Activated CD4-positive, alpha-beta T cell treated with anti-CD3 and anti-CD28 coated beads for 36 hours (primary cell): ENCODE measurements around the gene MYLK4. TPM values are rescaled to one million over a fixed set of nuclear protein-coding genes. Genes with fewer than 3 reads are reported as not detected.

ENCODE experiments used
- ATAC-seq: fragments of 200-7000 bp; cut with Tn5 transposase; one replicate; pipeline ENCODE4 v1.10.0; 2021; ENCODE audit warnings: mild to moderate bottlenecking, moderate library complexity
- CTCF ChIA-PET: fragments of 350-600 bp; sonication (Branson Sonifier 250); formaldehyde crosslinking; loops from one replicate; lab custom pipeline; 2021; ENCODE audit warnings: antibody characterized with exemption; lab: Charles Lee
- POLR2A ChIA-PET: fragments of 350-600 bp; sonication (Branson Sonifier 250); formaldehyde crosslinking; loops from one replicate; lab custom pipeline; 2021; ENCODE audit warnings: antibody characterized with exemption, inconsistent platforms; lab: Charles Lee
- DNase-seq: peaks from one replicate; pipeline ENCODE4 v3.0.0-alpha.2; 2020
- H3K27ac Mint-ChIP-seq: one replicate; pipeline ENCODE4 v1.8.0; 2021; ENCODE audit warnings: mixed read lengths
- H3K27me3 Mint-ChIP-seq: one replicate; pipeline ENCODE4 v1.8.0; 2021; ENCODE audit warnings: mixed read lengths
- H3K36me3 Mint-ChIP-seq: one replicate; pipeline ENCODE4 v1.8.0; 2021; ENCODE audit warnings: low read depth, mixed read lengths
- H3K4me1 Mint-ChIP-seq: one replicate; pipeline ENCODE4 v1.8.0; 2021; ENCODE audit warnings: mixed read lengths
- H3K4me3 Mint-ChIP-seq: one replicate; pipeline ENCODE4 v1.8.0; 2021; ENCODE audit warnings: mild to moderate bottlenecking, moderate library complexity, mixed read lengths
- H3K9me3 Mint-ChIP-seq: one replicate; pipeline ENCODE4 v1.8.0; 2021; ENCODE audit warnings: low read depth, mixed read lengths
- intact Hi-C, 2 experiments: fragments of 100-400 bp; cut with DNase I in 1 of 2; cut with micrococcal nuclease in 1 of 2; formaldehyde crosslinking; loops; one replicate each; pipeline versions ENCODE4 v1.14.2 to v1.15.1; 2022 to 2024; cut with DNase I, micrococcal nuclease
- total RNA-seq, 2 experiments: library from RNA; stranded (reverse); gene quantifications; one replicate each; pipeline ENCODE4 v1.2.3, GENCODE V29; 2021

MYLK4 gene
- total RNA-seq, 2 experiments from 2014 or later, result 0.12 to 0.16 TPM

DNA sequence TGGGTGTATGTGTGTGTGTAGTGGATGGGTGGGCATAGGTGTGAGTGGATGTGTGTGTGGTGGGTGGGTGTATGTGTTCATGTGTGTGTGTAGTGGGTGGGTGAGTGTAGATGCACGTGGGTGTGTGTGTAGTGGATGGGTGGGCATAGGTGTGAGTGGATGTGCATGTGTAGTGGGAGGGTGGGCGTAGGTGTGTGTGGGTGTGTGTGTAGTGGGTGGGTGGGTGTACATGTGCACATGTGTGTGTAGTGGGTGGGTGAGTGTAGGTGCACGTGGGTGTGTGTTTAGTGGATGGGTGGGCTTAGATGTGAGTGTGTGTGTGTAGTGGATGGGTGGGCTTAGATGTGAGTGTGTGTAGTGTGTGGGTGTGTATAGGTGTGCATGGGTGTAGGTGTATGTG is 104.4 kb downstream of the MYLK4 start:
- no peak for ATAC-seq
- Mint-ChIP-seq H3K36me3 (no peaks in the 10 kb centered on the region), H3K4me3 (no peak overlapping the region), H3K4me1 (no peaks in the 10 kb centered on the region), H3K9me3 (no peaks in the 10 kb centered on the region), H3K27ac (no peak overlapping the region), H3K27me3 (peaks cover 32% of the 10 kb centered on the region)
- ChIA-PET CTCF (interaction anchor here (0.9 to 2.2 kb wide), 2 partner anchors 12 kb away, joined by 3 to 27 read pairs; no protein-coding TSS in a partner anchor), POLR2A (no interaction called here)
- no peak for DNase-seq
- intact Hi-C loops, result no loop called here

GRCh38 chr6:2643935-2644539 is 106.7 kb downstream of the MYLK4 start:
- no peaks in the 10 kb centered on the region for H3K4me1 Mint-ChIP-seq
- POLR2A ChIA-PET, result no interaction called here

GRCh38 chr6:2643130-2643529 is 107.6 kb downstream of the MYLK4 start:
- H3K27me3 Mint-ChIP-seq, result peaks cover 39% of the 10 kb centered on the region
- H3K9me3 Mint-ChIP-seq, result no peaks in the 10 kb centered on the region
- CTCF ChIA-PET, result interaction anchor here (1.0 kb wide), 1 partner anchor 9 kb away, joined by 4 read pairs; no protein-coding TSS in a partner anchor
- ATAC-seq (no peak), DNase-seq (no peak)
- no peak overlapping the region for H3K27ac Mint-ChIP-seq
- POLR2A ChIA-PET, result no interaction called here
- no peaks in the 10 kb centered on the region for H3K36me3 Mint-ChIP-seq
- no peak overlapping the region for H3K4me3 Mint-ChIP-seq
- H3K4me1 Mint-ChIP-seq, result no peaks in the 10 kb centered on the region
- intact Hi-C loops, result no loop called here

More at GRCh38 chr6:2643935-2644539, 106.7 kb downstream of the MYLK4 start:
- CTCF ChIA-PET, result interaction anchor here (0.6 to 2.2 kb wide), 4 partner anchors 9 to 521 kb away, joined by 4 to 27 read pairs (median 4); no protein-coding TSS in a partner anchor
- H3K27ac Mint-ChIP-seq, result no peak overlapping the region
- intact Hi-C loops, result no loop called here
- DNase-seq (no peak), ATAC-seq (no peak)
- H3K36me3 Mint-ChIP-seq, result no peaks in the 10 kb centered on the region
- no peak overlapping the region for H3K4me3 Mint-ChIP-seq
- peaks cover 37% of the 10 kb centered on the region for H3K27me3 Mint-ChIP-seq
- no peaks in the 10 kb centered on the region for H3K9me3 Mint-ChIP-seq

- POLR2A ChIA-PET, result no interaction called here
- Mint-ChIP-seq H3K27ac (no peak overlapping the region), H3K4me1 (no peaks in the 10 kb centered on the region), H3K36me3 (no peaks in the 10 kb centered on the region), H3K4me3 (no peak overlapping the region), H3K9me3 (no peaks in the 10 kb centered on the region), H3K27me3 (peaks cover 36% of the 10 kb centered on the region)
- CTCF ChIA-PET, result no interaction called here
- intact Hi-C loops, result no loop called here
- no peak for DNase-seq
- ATAC-seq, result no peak
Measured at GRCh38 chr6:2641044-2641725, 109.5 kb downstream of the MYLK4 start.

DNA sequence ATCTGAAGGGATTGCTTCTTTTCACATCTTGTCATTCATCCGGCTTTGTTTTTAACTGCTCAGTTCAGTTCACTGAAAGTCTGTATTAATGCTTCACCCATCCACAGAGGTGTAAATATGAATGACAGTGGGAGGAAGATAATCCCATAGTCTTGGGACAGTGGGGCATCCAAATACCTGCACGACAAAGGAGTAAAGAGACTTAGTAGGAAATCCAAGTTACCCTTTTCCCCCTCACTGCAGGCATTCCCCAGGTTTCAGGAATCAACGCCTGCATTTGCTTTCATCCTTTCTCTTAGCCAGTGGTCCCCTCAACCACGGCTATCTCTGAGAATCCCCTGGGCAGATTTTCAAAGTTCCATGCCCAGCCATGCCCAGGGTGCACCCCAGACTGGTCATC is 110.2 kb downstream of the MYLK4 start:
- ChIA-PET CTCF (interaction anchor here (1.5 kb wide), 1 partner anchor 286 kb away, joined by 4 read pairs; no protein-coding TSS in a partner anchor), POLR2A (interaction anchor here (0.6 kb wide), 1 partner anchor 69 kb away, joined by 4 read pairs; no protein-coding TSS in a partner anchor)
- Mint-ChIP-seq H3K36me3 (no peaks in the 10 kb centered on the region), H3K4me3 (no peak overlapping the region), H3K4me1 (no peaks in the 10 kb centered on the region), H3K27me3 (peaks cover 31% of the 10 kb centered on the region), H3K9me3 (no peaks in the 10 kb centered on the region), H3K27ac (no peak overlapping the region)
- DNase-seq, result no peak
- ATAC-seq, result no peak
- intact Hi-C loops, result no loop called here

DNA sequence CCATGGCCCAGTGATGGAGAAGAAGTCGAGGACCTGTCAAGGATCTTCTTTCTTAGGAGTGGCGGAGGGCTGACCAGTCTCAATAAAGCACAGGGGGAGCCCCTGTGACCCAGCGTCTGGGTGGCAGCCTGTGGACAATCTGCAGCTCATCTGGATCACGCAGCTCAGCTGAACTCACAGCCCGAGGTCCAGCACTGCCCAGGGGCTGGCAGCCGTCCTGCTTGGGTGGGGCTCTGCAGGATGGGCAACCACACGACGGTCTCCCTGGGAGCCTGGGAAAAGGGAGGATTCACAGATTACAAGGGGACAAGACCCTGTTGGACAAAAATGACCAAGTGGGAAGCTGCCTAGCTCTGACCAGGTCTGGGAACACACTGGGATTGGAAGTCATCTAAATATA is 110.8 kb downstream of the MYLK4 start:
- Mint-ChIP-seq H3K27me3 (peaks cover 31% of the 10 kb centered on the region), H3K9me3 (no peaks in the 10 kb centered on the region), H3K36me3 (no peaks in the 10 kb centered on the region), H3K27ac (no peak overlapping the region), H3K4me1 (peaks cover 1% of the 10 kb centered on the region), H3K4me3 (no peak overlapping the region)
- POLR2A ChIA-PET, result interaction anchor here (0.6 kb wide), 1 partner anchor 70 kb away, joined by 4 read pairs; no protein-coding TSS in a partner anchor
- DNase-seq, result no peak
- CTCF ChIA-PET, result interaction anchor here (0.7 to 1.5 kb wide), 2 partner anchors 285 to 1033 kb away, joined by 3 to 4 read pairs; no protein-coding TSS in a partner anchor
- intact Hi-C loops, result loop anchor here (10.0 kb wide), 3 partner anchors 285 to 525 kb away; no protein-coding TSS in a partner anchor
- no peak for ATAC-seq

- ChIA-PET CTCF (interaction anchor here (1.5 kb wide), 1 partner anchor 285 kb away, joined by 4 read pairs; no protein-coding TSS in a partner anchor), POLR2A (no interaction called here)
- Mint-ChIP-seq H3K27me3 (peaks cover 28% of the 10 kb centered on the region), H3K36me3 (no peaks in the 10 kb centered on the region), H3K4me3 (no peak overlapping the region), H3K4me1 (peaks cover 8% of the 10 kb centered on the region), H3K27ac (no peak overlapping the region), H3K9me3 (no peaks in the 10 kb centered on the region)
- ATAC-seq, result no peak
- no peak for DNase-seq
- intact Hi-C loops, result loop anchor here (10.0 kb wide), 3 partner anchors 284 to 524 kb away; no protein-coding TSS in a partner anchor
Measured at GRCh38 chr6:2639167-2639566, 111.6 kb downstream of the MYLK4 start.

DNA sequence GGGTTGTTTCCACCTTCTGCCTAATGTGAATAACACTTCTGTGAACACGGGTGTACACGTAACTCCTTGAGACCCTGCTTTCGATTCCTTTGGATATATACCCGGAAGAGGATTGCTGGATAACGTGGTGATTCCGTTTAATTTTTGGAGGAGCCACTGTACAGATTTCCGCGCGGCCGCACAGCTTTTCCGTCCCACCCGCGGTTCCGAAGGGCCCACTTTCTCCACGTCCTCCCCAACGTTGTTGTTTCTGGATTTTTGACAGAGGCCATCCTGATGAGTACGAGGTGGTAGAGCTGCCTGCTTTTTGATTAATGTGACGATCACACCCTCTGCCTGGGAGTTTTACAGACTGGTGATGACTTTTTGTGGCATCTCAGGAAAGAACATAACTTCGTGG is 114.0 kb downstream of the MYLK4 start:
- POLR2A ChIA-PET, result no interaction called here
- CTCF ChIA-PET, result interaction anchor here (0.6 to 3.8 kb wide), 3 partner anchors 9 to 28 kb away, joined by 3 to 27 read pairs (median 3); no protein-coding TSS in a partner anchor
- DNase-seq (no peak), ATAC-seq (no peak)
- Mint-ChIP-seq H3K36me3 (no peaks in the 10 kb centered on the region), H3K4me3 (no peak overlapping the region), H3K27me3 (peaks cover 16% of the 10 kb centered on the region), H3K4me1 (peaks cover 8% of the 10 kb centered on the region), H3K9me3 (no peaks in the 10 kb centered on the region), H3K27ac (no peak overlapping the region)
- intact Hi-C loops, result loop anchor here (10.0 kb wide), 3 partner anchors 282 to 522 kb away; no protein-coding TSS in a partner anchor

- no peak for DNase-seq
- Mint-ChIP-seq H3K9me3 (no peaks in the 10 kb centered on the region), H3K36me3 (no peaks in the 10 kb centered on the region), H3K27me3 (peaks cover 11% of the 10 kb centered on the region), H3K4me3 (no peak overlapping the region), H3K4me1 (peaks cover 8% of the 10 kb centered on the region), H3K27ac (no peak overlapping the region)
- ATAC-seq, result no peak
- intact Hi-C loops, result loop anchor here (2.0 to 10.0 kb wide), 5 partner anchors 281 to 1031 kb away; no protein-coding TSS in a partner anchor
- ChIA-PET POLR2A (no interaction called here), CTCF (interaction anchor here (0.9 to 3.8 kb wide), 8 partner anchors 9 to 1039 kb away, joined by 3 to 27 read pairs (median 7); partner anchors contain the start of gene MYLK4)
Measured at GRCh38 chr6:2635911-2636310, 114.8 kb downstream of the MYLK4 start.

- POLR2A ChIA-PET, result no interaction called here
- peaks cover 8% of the 10 kb centered on the region for H3K27me3 Mint-ChIP-seq
Measured at GRCh38 chr6:2634139-2634964, 116.4 kb downstream of the MYLK4 start.

More at GRCh38 chr6:2634139-2634964, 116.4 kb downstream of the MYLK4 start:
- intact Hi-C loops, result loop anchor here (1.0 to 10.0 kb wide), 9 partner anchors 92 to 1038 kb away; no protein-coding TSS in a partner anchor
- CTCF ChIA-PET, result interaction anchor here (0.6 to 3.8 kb wide), 61 partner anchors 9 to 1678 kb away, joined by 3 to 27 read pairs (median 4); partner anchors contain the start of genes MYLK4 and SERPINB1
- no peaks in the 10 kb centered on the region for H3K9me3 Mint-ChIP-seq
- DNase-seq, result peak; percentile 91
- peak overlapping the region; percentile 50 for H3K4me3 Mint-ChIP-seq
- H3K27ac Mint-ChIP-seq, result peak overlapping the region; percentile 48
- H3K4me1 Mint-ChIP-seq, result peaks cover 8% of the 10 kb centered on the region
- H3K36me3 Mint-ChIP-seq, result no peaks in the 10 kb centered on the region
- ATAC-seq, result peak; percentile 99
